Skin of body (tissue), 3 donors: ENCODE measurements around the gene NCOA3. TPM values are rescaled to one million over a fixed set of nuclear protein-coding genes. Genes with fewer than 3 reads are reported as not detected.

Experiments
- DNase-seq: peaks from one replicate; lab custom pipeline; 2025; lab: John Stamatoyannopoulos, UW
- small RNA-seq: library from RNA; depleted of rRNA; stranded (forward); fragments of <200 nt; gene quantifications from one replicate; pipeline ENCODE3, GENCODE V24; 2014; ENCODE audit warnings: low replicate concordance
- total RNA-seq: library from RNA; depleted of rRNA; stranded (reverse); fragments of >200 nt; gene quantifications from one replicate; pipeline ENCODE4 v1.2.3, GENCODE V29; 2014

The NCOA3 gene
- total RNA-seq, 1 donor from 2014 or later = 29.1 TPM

DNA sequence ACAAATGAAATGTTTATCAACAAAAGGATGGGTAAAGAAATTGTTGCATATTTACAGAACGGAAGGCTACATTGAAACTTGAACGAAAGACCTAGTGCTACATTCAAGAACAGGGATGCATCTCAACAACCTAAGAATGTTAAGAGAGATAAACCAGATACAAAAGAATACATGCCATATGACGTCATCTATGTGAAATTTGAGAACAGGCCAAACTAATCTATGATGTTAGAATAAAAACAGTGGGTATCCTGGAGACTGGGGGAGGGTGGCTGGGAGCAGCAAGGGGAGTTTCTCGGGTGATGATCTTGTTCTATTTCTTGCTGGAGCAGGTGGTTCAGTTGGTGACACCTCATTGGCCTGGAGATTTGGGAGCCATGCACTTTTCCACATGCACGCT is 202.1 kb downstream of the NCOA3 start:
- no peak for DNase-seq

DNA sequence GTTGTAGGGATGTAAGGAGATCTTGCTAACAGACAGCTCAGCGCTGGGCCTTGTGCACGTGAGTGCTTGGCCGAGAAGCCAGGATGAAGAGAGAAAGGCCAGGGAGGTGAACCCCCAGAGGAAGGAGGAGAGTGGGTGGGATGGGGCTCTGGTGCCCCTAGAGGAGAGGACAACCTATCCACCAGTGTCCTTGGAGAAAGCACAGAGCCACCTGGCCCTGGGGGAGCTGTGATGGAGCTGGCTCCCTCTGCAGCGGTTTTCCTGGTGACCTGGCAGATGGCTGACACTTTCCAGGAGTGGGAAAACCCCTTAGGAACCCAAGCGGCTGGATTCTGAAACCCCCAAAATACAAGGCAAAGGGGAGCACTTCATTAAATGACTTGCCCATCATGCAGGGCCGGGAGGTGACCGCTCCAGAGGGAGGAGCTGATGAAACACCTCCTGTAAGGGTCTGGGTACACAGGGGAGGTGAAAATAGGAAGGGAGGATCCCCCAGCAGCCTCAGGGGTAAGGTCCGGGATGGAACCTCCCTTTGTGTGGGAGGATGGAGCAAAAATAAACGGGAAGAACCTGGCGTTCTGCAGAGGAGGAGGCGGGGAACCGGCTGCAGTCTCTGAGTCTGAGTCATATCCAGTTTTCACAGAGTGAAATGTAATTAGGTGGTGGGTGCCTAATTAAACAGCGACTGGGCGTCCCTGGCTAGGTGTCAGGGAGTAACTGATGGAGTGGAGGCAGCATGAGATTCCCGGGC is 203.2 kb downstream of the NCOA3 start:
- DNase-seq = no peak

DNA sequence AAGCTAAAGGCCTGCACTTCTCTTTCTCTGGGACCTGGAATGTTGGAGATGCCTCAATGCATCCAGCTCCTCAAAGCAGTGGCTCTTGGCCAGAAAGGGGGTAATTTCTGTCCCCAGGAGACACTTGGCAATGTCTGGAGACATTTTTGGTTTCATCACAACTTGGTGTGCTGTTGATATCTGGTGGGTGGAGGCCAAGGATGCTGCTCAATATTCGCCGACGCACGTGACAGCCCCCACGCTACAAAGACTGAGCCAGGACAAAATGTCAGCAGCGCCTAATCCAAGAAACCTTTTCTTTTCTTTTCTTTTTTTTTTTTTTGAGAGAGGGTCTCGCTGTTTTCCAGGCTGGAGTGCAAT is 203.8 kb downstream of the NCOA3 start:
- no peak for DNase-seq

DNA sequence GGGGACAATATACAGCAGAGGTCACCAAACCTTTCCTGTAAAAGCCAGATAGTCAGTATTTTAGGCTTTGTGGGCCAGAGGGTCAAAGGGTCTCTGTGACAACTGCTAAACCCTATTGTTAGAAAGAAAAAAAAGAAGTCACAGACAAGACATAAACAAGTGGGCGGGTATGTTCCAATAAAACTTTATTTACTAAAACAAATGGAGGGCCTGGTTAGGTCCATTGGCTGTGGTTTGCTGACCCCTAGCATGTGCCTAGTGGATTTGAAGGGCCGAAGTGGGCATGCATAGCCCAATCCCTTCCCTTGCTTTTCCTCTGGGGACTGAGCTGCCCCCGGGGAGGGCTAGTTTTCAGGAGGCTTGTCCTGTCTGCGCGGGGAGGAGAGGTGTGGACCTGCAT is 204.7 kb downstream of the NCOA3 start:
- DNase-seq = no peak

Small RNA genes within 50 kb of the gene (small RNA-seq; reads per million reads assigned to genes)
- gene RNU6-497P (not detected), gene RNU6-563P (not detected)

Other genes starting within 250 kb of the NCOA3 start
- 15.6 TPM for gene ZMYND8, start 145.2 kb upstream of the NCOA3 start, total RNA-seq